ENCODE measurements around the gene CLCN4. TPM values are rescaled to one million over a fixed set of nuclear protein-coding genes. Genes with fewer than 3 reads are reported as not detected.

CLCN4 gene
- total RNA-seq, 4 donors from 2014 or later, result 0.88 to 3.6 (median 1.5) TPM

DNA sequence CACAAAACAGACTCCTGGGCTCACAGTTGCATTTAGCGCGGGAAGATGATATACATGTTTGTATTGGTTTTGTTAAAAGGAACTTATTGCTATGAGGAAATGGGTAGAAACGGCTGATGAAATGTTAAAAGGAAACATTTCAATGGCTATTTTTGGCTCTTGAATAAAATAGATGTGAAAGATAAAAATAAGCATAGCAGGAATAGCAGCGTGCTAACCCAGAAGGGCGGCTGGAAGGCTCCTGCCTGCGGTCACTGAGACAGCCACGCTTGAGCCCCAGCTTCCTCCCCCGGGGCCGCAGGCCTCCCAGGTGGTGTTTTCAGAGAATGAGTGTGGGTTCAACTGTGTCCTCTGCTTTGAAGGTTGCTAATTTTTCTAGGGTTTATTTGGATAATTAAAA lies 35.0 kb upstream of the CLCN4 start:
- Histone ChIP-seq H3K36me3 (no peaks in the 10 kb centered on the region), H3K4me3 (no peak overlapping the region), H3K27me3 (no peaks in the 10 kb centered on the region), H3K9me3 (peaks cover 0 to 3% of the 10 kb centered on the region in 2 donors), H3K4me1 (no peaks in the 10 kb centered on the region), H3K27ac (no peak overlapping the region)
- DNase-seq, result no peak
- intact Hi-C loops (cut with DNase I; ENCODE audit: low total_unique reads), result no loop called here
- no peak for TF ChIP-seq POLR2A (IDR thresholded peaks at IDR 0.05)
- TF ChIP-seq, protein P1, sequence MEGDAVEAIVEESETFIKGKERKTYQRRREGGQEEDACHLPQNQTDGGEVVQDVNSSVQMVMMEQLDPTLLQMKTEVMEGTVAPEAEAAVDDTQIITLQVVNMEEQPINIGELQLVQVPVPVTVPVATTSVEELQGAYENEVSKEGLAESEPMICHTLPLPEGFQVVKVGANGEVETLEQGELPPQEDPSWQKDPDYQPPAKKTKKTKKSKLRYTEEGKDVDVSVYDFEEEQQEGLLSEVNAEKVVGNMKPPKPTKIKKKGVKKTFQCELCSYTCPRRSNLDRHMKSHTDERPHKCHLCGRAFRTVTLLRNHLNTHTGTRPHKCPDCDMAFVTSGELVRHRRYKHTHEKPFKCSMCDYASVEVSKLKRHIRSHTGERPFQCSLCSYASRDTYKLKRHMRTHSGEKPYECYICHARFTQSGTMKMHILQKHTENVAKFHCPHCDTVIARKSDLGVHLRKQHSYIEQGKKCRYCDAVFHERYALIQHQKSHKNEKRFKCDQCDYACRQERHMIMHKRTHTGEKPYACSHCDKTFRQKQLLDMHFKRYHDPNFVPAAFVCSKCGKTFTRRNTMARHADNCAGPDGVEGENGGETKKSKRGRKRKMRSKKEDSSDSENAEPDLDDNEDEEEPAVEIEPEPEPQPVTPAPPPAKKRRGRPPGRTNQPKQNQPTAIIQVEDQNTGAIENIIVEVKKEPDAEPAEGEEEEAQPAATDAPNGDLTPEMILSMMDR (IDR thresholded peaks at IDR 0.05), result no peak

- Histone ChIP-seq H3K9me3 (peaks cover 0 to 3% of the 10 kb centered on the region in 2 donors), H3K36me3 (no peaks in the 10 kb centered on the region), H3K4me3 (no peak overlapping the region), H3K27ac (no peak overlapping the region), H3K4me1 (no peaks in the 10 kb centered on the region), H3K27me3 (no peaks in the 10 kb centered on the region)
- TF ChIP-seq POLR2A (IDR thresholded peaks at IDR 0.05), result no peak
- TF ChIP-seq, protein P1 (IDR thresholded peaks at IDR 0.05), result no peak
- intact Hi-C loops (cut with DNase I; ENCODE audit: low total_unique reads), result no loop called here
- no peak for DNase-seq
These were observed 32.1 kb upstream of the CLCN4 start for GRCh38 chrX:10124506-10125247.

- no peaks in the 10 kb centered on the region for H3K9me3 ChIP-seq
- no peaks in the 10 kb centered on the region for H3K36me3 ChIP-seq
- no peak for DNase-seq
- TF ChIP-seq, protein P1 (IDR thresholded peaks at IDR 0.05), result no peak
- no peak for TF ChIP-seq POLR2A (IDR thresholded peaks at IDR 0.05)
- H3K27ac ChIP-seq, result no peak overlapping the region
- H3K4me1 ChIP-seq, result no peaks in the 10 kb centered on the region
- intact Hi-C loops (cut with DNase I; ENCODE audit: low total_unique reads), result no loop called here
- no peak overlapping the region for H3K4me3 ChIP-seq
- no peaks in the 10 kb centered on the region for H3K27me3 ChIP-seq
These were observed 31.5 kb upstream of the CLCN4 start for GRCh38 chrX:10125248-10125615.

DNA sequence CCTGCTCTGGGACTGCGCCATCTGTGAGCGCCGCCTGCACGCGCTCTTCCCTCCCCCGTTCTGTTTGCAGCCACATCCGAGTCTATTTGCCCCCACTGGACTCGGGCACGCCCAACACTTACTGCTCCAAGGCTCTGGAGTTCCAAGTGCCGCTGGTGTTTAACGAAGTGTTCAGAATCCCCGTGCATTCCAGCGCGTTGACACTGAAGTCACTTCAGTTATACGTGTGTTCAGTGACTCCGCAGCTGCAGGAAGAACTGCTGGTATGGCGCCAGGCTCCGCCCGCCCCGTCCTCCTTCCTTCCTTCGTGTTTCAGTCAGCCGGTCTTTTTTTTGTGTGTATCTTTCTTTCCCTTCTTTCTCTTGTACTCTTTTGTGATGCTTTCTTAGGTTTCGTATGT lies 30.7 kb upstream of the CLCN4 start:
- Histone ChIP-seq H3K4me1 (no peaks in the 10 kb centered on the region), H3K27me3 (no peaks in the 10 kb centered on the region), H3K36me3 (no peaks in the 10 kb centered on the region), H3K27ac (no peak overlapping the region), H3K9me3 (no peaks in the 10 kb centered on the region), H3K4me3 (no peak overlapping the region)
- DNase-seq, result no peak
- TF ChIP-seq POLR2A (IDR thresholded peaks at IDR 0.05), result no peak
- TF ChIP-seq, protein P1 (IDR thresholded peaks at IDR 0.05), result no peak
- intact Hi-C loops (cut with DNase I; ENCODE audit: low total_unique reads), result no loop called here

- intact Hi-C loops (cut with DNase I; ENCODE audit: low total_unique reads), result no loop called here
- TF ChIP-seq, protein P1 (IDR thresholded peaks at IDR 0.05), result no peak
- no peak for TF ChIP-seq POLR2A (IDR thresholded peaks at IDR 0.05)
- H3K36me3 ChIP-seq, result no peaks in the 10 kb centered on the region
- no peak for DNase-seq
- no peak overlapping the region for H3K27ac ChIP-seq
- no peaks in the 10 kb centered on the region for H3K27me3 ChIP-seq
- H3K9me3 ChIP-seq, result no peaks in the 10 kb centered on the region
- no peak overlapping the region for H3K4me3 ChIP-seq
- no peaks in the 10 kb centered on the region for H3K4me1 ChIP-seq
These were observed 29.9 kb upstream of the CLCN4 start for GRCh38 chrX:10126834-10127233.
